Fibroblast of the aortic adventitia (primary cell): Measurements from ENCODE around the gene CHRND. TPM values are rescaled to one million over a fixed set of nuclear protein-coding genes. Genes with fewer than 3 reads are reported as not detected.

Source experiments
- DNase-seq: peaks from one replicate; pipeline ENCODE4 v3.0.0-alpha.2; 2010; ENCODE audit warnings: low read depth
- H3K4me3 ChIP-seq: 2 replicates; pipeline ENCODE4 v1.5.1; 2011; ENCODE audit warnings: low read depth, mild to moderate bottlenecking, control low read depth, low read length, moderate library complexity
- total RNA-seq: library from RNA; depleted of rRNA; stranded (reverse); fragments of >200 nt; gene quantifications from 2 replicates; pipeline ENCODE4 v1.2.3, GENCODE V29; 2012; ENCODE audit warnings: low replicate concordance
- TF ChIP-seq, protein P1 (sequence below): IDR thresholded peaks from 2 replicates; pipeline ENCODE4 v1.5.1; 2011; ENCODE audit warnings: mild to moderate bottlenecking, low read length, control low read depth, inconsistent platforms; ENCODE audit not compliant: insufficient read depth

CHRND gene
- total RNA-seq, 1 donor, result not detected

DNA sequence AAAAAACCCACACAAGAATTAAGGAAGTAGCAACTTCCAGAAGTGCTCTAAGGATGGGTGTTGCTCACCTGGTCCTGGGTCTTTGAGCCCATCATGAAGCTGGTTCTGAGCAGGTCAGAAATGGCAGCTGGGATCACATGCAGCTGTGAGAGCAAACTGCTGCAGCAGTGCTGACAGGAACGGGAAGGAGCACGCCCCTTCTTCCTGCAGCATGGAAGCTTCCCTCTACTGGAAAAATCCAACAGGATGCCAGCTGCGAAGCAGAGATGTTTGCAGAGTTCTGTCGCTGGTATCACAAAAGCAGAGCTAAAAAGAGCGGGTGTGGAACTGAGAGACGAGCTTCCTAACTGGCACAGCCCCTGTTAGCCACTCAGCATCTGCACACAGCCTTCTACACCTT lies 58.3 kb downstream of the CHRND start:
- TF ChIP-seq, protein P1, sequence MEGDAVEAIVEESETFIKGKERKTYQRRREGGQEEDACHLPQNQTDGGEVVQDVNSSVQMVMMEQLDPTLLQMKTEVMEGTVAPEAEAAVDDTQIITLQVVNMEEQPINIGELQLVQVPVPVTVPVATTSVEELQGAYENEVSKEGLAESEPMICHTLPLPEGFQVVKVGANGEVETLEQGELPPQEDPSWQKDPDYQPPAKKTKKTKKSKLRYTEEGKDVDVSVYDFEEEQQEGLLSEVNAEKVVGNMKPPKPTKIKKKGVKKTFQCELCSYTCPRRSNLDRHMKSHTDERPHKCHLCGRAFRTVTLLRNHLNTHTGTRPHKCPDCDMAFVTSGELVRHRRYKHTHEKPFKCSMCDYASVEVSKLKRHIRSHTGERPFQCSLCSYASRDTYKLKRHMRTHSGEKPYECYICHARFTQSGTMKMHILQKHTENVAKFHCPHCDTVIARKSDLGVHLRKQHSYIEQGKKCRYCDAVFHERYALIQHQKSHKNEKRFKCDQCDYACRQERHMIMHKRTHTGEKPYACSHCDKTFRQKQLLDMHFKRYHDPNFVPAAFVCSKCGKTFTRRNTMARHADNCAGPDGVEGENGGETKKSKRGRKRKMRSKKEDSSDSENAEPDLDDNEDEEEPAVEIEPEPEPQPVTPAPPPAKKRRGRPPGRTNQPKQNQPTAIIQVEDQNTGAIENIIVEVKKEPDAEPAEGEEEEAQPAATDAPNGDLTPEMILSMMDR, result no peak
- no peak overlapping the region for H3K4me3 ChIP-seq
- DNase-seq, result no peak

Other genes starting within 250 kb of the CHRND start
- not detected in 2 replicates for gene ALPP, start 147.4 kb upstream of the CHRND start, total RNA-seq
- not detected in 2 replicates for gene ALPG, start 119.3 kb upstream of the CHRND start, total RNA-seq
- gene ALPI, start 70.0 kb upstream of the CHRND start, total RNA-seq, result not detected in 2 replicates
- gene ECEL1, start 38.3 kb upstream of the CHRND start, total RNA-seq, result not detected in 2 replicates
- not detected in 2 replicates for gene PRSS56, start 5.8 kb upstream of the CHRND start, total RNA-seq
- not detected in 2 replicates for gene CHRNG, start 13.5 kb downstream of the CHRND start, total RNA-seq
- gene TIGD1, start 24.4 kb downstream of the CHRND start, total RNA-seq, result 3.3 and 7.8 TPM in 2 replicates
- 49.1 and 72.6 TPM in 2 replicates for gene EIF4E2, start 24.5 kb downstream of the CHRND start, total RNA-seq
- gene EFHD1, start 107.4 kb downstream of the CHRND start, total RNA-seq, result 0.45 and 0.49 TPM in 2 replicates
- 58.5 and 139 TPM in 2 replicates for gene GIGYF2, start 171.2 kb downstream of the CHRND start, total RNA-seq